ENCODE data around the gene PTDSS2. TPM values are rescaled to one million over a fixed set of nuclear protein-coding genes. Genes with fewer than 3 reads are reported as not detected.
"Not testable (repeated sequence)": the region's sequence is repeated elsewhere in the genome, so short reads cannot be mapped to it uniquely, and the experiment has no call there.

Gene PTDSS2
- total RNA-seq: 10 to 100 TPM; 20.6 to 22.5 TPM

GRCh38 chr11:449889-450808 lies at the start of gene PTDSS2:
PTDSS2 (plus strand) TSS chr11:450279; CDS start chr11:450456, 177 bp downstream.
- peak; percentile 95 to 97 for DNase-seq

GRCh38 chr11:401196-401595 lies 48.9 kb upstream of the PTDSS2 start:
- H3K9me3 Mint-ChIP-seq; H3K4me1 Mint-ChIP-seq (ENCODE audit: low read depth); DNase-seq; ATAC-seq (replicated peaks in 1 of 2); H3K36me3 Mint-ChIP-seq (ENCODE audit: insufficient read depth in 2 of 2); H3K27ac Mint-ChIP-seq; H3K4me3 Mint-ChIP-seq: not testable (repeated sequence)
- peaks cover 14% of the 10 kb centered on the region for H3K27me3 Mint-ChIP-seq (ENCODE audit: low read depth)

More at GRCh38 chr11:449889-450808, at the start of gene PTDSS2:
- Mint-ChIP-seq H3K9me3 (no peaks in the 10 kb centered on the region), H3K27ac (peak within 1 kb of the TSS; percentile 77), H3K4me3 (peak within 1 kb of the TSS; percentile 91 to 96), H3K4me1 (ENCODE audit: low read depth) (peaks cover 29% of the 10 kb centered on the region), H3K36me3 (ENCODE audit: insufficient read depth in 2 of 2) (peaks cover 2 to 3% of the 10 kb centered on the region in 2 donors), H3K27me3 (ENCODE audit: low read depth) (no peaks in the 10 kb centered on the region)
- ATAC-seq (replicated peaks in 1 of 2): peak; percentile 85 to 86

DNA sequence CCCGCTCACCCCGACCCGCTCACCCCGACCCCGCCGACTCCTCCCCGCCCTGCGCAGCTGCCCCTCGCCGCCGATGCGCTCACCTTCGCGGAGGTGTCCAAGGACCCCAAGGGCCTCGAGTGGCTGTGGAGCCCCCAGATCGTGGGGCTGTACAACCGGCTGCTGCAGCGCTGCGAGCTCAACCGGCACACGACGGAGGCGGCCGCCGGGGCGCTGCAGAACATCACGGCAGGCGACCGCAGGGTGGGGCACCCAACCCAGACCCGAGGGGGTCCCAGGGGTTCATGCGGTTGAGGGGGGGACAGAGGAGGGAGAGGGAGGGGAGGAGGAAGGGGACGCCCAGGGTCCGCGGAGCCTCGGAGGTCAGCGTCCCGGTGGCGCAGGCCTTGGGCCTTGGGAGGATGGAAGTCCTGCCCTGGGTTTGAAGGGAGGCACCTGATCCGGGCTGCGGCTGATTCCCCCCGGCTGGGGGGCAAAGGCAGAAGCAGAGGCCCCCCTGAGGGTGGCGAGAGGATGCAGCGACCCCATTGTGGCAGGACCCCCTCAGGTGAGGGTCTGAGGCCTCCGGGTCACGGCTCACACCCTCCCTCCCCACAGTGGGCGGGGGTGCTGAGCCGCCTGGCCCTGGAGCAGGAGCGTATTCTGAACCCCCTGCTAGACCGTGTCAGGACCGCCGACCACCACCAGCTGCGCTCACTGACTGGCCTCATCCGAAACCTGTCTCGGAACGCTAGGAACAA lies 46.9 kb upstream of the PTDSS2 start:
- DNase-seq (no peak), ATAC-seq (replicated peaks in 1 of 2) (no peak)
- peaks cover 8% of the 10 kb centered on the region for H3K4me1 Mint-ChIP-seq (ENCODE audit: low read depth)
- H3K27ac Mint-ChIP-seq: no peak overlapping the region
- H3K9me3 Mint-ChIP-seq: peaks cover 2% of the 10 kb centered on the region in 2 donors
- H3K27me3 Mint-ChIP-seq (ENCODE audit: low read depth): peaks cover 14% of the 10 kb centered on the region
- H3K4me3 Mint-ChIP-seq: no peak overlapping the region
- peaks cover 0 to 2% of the 10 kb centered on the region in 2 donors for H3K36me3 Mint-ChIP-seq (ENCODE audit: insufficient read depth in 2 of 2)

DNA sequence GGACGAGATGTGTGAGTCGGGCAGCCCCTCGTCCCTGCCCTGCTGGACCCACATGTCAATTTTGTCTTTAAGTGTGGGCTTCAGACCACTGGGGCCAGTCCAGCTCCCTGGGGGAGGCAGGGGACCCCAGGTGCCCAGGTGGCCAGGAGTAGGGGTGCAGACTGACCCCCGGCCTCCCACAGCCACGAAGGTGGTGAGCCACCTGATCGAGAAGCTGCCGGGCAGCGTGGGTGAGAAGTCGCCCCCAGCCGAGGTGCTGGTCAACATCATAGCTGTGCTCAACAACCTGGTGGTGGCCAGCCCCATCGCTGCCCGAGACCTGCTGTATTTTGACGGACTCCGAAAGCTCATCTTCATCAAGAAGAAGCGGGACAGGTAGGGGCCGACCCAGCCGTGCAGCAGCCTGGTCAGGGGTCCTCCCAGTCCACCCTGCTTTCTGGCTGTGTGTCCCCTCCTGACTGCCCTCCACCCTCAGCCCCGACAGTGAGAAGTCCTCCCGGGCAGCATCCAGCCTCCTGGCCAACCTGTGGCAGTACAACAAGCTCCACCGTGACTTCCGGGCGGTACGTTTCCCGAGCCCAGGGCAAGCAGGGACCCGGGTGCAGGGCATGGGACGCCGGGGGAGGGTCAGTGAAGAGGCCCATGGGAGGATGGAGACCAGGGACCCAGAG lies 46.2 kb upstream of the PTDSS2 start:
- H3K27me3 Mint-ChIP-seq (ENCODE audit: low read depth): peaks cover 10% of the 10 kb centered on the region
- ATAC-seq (replicated peaks in 1 of 2) (no peak), DNase-seq (no peak)
- H3K9me3 Mint-ChIP-seq: no peaks in the 10 kb centered on the region
- no peaks in the 10 kb centered on the region for H3K36me3 Mint-ChIP-seq (ENCODE audit: insufficient read depth in 2 of 2)
- H3K27ac Mint-ChIP-seq: no peak overlapping the region
- peaks cover 8% of the 10 kb centered on the region for H3K4me1 Mint-ChIP-seq (ENCODE audit: low read depth)
- H3K4me3 Mint-ChIP-seq: no peak overlapping the region

DNA sequence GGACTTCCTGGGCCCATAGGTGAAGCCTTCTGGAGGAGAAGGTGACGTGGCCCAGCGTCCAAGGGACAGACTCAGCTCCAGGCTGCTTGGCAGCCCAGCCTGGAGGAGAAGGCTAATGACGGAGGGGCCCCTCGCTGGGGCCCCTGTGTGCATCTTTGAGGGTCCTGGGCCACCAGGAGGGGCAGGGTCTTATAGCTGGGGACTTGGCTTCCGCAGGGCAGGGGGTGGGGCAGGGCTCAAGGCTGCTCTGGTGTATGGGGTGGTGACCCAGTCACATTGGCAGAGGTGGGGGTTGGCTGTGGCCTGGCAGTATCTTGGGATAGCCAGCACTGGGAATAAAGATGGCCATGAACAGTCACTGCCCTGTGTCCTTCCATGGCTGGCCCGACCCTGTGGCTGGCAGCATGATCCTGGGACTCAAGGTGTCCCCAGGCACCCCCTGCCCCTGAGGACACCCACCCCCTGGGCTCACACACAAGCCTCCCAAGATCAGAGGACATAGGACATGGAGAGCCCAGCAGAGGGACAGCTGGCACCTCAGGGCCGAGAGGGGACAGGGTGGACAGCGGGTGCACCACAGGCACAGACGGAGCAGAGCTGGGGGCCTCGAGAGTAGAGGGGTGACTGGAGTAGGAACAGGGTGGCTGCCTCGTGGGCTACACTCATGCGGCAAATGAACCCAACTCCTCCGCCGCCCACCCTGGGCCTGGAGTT lies 45.4 kb upstream of the PTDSS2 start:
- no peaks in the 10 kb centered on the region for H3K9me3 Mint-ChIP-seq
- no peak overlapping the region for H3K27ac Mint-ChIP-seq
- DNase-seq (no peak), ATAC-seq (replicated peaks in 1 of 2) (no peak)
- peaks cover 3% of the 10 kb centered on the region for H3K27me3 Mint-ChIP-seq (ENCODE audit: low read depth)
- H3K4me1 Mint-ChIP-seq (ENCODE audit: low read depth): peaks cover 5% of the 10 kb centered on the region
- no peaks in the 10 kb centered on the region for H3K36me3 Mint-ChIP-seq (ENCODE audit: insufficient read depth in 2 of 2)
- no peak overlapping the region for H3K4me3 Mint-ChIP-seq

DNA sequence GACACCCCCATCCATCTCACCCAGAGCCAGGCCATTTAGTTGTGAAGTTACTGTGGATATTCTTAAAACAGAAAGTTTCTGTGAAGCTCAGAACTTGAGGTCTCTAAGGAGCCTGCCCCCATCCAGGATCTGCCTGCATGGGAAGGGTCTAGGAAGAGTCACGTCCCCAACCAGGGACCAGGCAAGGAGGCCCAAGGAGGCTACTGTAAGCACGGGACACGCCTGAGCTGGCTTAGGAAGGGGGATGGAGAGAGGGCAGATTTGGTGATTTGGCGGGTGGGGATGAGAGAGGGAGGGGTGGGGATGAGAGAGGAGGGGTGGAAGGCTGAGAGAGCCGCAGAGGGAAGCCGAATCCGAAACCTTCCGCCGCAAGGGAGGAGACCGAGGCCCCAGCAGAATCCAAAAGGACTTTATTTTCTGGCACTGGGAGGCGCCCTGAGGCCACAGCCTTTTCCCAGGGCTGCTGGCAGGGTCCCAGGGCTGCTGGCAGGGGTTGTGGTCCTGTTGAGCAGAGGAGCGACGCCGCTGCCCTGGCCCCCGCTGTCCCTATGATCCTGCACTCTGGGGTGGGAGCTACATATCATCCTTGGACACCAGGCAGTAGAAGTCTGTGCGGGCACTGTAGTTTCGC lies 44.6 kb upstream of the PTDSS2 start:
- Mint-ChIP-seq H3K27me3 (ENCODE audit: low read depth) (no peaks in the 10 kb centered on the region), H3K9me3 (no peaks in the 10 kb centered on the region), H3K4me1 (ENCODE audit: low read depth) (peaks cover 4% of the 10 kb centered on the region), H3K36me3 (ENCODE audit: insufficient read depth in 2 of 2) (no peaks in the 10 kb centered on the region), H3K4me3 (peak overlapping the region; percentile 45 to 56), H3K27ac (no peak overlapping the region)
- no peak for DNase-seq
- no peak for ATAC-seq (replicated peaks in 1 of 2)

- no peak overlapping the region for H3K27ac Mint-ChIP-seq
Measured at GRCh38 chr11:405954-406795, 43.9 kb upstream of the PTDSS2 start.

GRCh38 chr11:406796-407650 lies 43.1 kb upstream of the PTDSS2 start:
- Mint-ChIP-seq H3K27ac (no peak overlapping the region), H3K27me3 (ENCODE audit: low read depth) (no peaks in the 10 kb centered on the region), H3K4me3 (peak overlapping the region; percentile 64), H3K36me3 (ENCODE audit: insufficient read depth in 2 of 2) (no peaks in the 10 kb centered on the region), H3K9me3 (no peaks in the 10 kb centered on the region), H3K4me1 (ENCODE audit: low read depth) (peaks cover 4% of the 10 kb centered on the region)
- peak; percentile 92 for ATAC-seq (replicated peaks in 1 of 2)
- peak; percentile 90 to 94 for DNase-seq

More at GRCh38 chr11:405954-406795, 43.9 kb upstream of the PTDSS2 start:
- Mint-ChIP-seq H3K9me3 (no peaks in the 10 kb centered on the region), H3K4me1 (ENCODE audit: low read depth) (peaks cover 4% of the 10 kb centered on the region), H3K4me3 (peak overlapping the region; percentile 64), H3K36me3 (ENCODE audit: insufficient read depth in 2 of 2) (no peaks in the 10 kb centered on the region), H3K27me3 (ENCODE audit: low read depth) (no peaks in the 10 kb centered on the region)
- DNase-seq (no peak), ATAC-seq (replicated peaks in 1 of 2) (no peak)

DNA sequence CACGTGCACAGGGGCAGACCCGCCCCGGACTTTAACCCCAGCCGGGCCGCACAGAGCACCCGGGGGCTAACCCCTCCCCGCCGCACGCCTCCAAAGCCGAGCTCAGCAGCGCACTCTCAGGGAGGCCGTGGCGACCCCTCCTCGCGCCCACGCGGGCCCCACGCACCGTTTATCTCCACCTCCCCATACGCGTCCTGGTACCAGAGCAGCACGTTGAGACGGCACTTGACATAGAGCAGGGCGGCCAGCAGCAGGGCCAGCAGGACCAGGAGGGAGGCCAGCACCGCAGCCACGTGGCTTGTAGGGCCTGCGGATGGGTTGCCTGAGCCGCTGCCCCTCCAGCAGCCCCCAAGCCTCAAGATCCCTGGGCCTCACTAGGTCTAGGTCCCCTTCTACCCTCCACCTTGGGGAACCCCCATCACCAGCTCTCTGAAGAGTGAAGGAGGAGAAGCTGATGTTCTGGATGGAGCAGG lies 42.4 kb upstream of the PTDSS2 start:
- H3K27me3 Mint-ChIP-seq (ENCODE audit: low read depth): no peaks in the 10 kb centered on the region
- H3K27ac Mint-ChIP-seq: no peak overlapping the region
- DNase-seq: no peak
- no peak for ATAC-seq (replicated peaks in 1 of 2)
- no peaks in the 10 kb centered on the region for H3K36me3 Mint-ChIP-seq (ENCODE audit: insufficient read depth in 2 of 2)
- peaks cover 4% of the 10 kb centered on the region for H3K4me1 Mint-ChIP-seq (ENCODE audit: low read depth)
- peak overlapping the region; percentile 52 to 63 for H3K4me3 Mint-ChIP-seq
- no peaks in the 10 kb centered on the region for H3K9me3 Mint-ChIP-seq

GRCh38 chr11:408154-409007 lies 41.7 kb upstream of the PTDSS2 start:
- no peaks in the 10 kb centered on the region for H3K9me3 Mint-ChIP-seq
- ATAC-seq (replicated peaks in 1 of 2) (no peak), DNase-seq (no peak)
- peaks cover 10% of the 10 kb centered on the region for H3K4me1 Mint-ChIP-seq (ENCODE audit: low read depth)
- H3K27me3 Mint-ChIP-seq (ENCODE audit: low read depth): no peaks in the 10 kb centered on the region
- peak overlapping the region; percentile 52 to 63 for H3K4me3 Mint-ChIP-seq
- H3K27ac Mint-ChIP-seq: no peak overlapping the region
- no peaks in the 10 kb centered on the region for H3K36me3 Mint-ChIP-seq (ENCODE audit: insufficient read depth in 2 of 2)
